ENCODE data around the gene TLR9.

TLR9 gene

DNA sequence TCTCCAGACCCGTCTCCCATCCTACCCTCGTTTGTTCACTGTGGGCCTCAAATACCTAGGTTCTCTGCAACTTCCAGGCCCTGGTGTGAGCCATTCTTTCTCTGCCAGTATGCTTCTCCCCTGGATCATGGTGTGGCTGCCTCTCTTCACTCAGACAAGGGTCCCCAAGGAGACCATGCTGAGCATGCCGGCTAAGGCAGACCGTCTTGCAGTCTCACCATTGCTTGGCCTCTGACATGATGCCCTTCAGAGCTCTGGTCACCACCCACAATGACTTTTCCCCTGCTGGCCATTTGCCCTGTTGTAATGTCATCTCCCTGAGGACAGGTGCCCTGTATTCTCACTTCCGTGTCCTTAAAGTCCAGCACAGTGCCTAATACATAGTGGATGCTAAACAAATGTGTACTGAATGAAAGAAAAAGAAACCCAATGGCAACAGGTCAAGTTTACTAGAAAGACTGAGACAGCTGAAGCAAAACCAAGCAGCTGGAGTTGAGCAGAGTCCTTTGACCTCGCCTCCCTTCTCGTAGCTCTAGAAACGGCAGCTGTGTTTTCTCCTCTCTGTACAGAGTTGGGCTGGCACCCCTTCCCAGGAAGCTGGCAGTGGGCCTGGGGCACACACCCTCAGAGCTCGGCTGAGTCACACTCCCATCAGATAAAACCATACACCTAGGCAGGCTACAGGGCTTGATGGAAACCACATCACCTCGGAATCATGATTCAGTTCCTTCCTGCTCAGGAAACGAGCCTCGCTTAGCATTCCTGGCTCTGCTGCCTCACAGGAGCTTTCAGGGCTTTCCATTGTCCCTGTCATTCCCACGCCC is 8.6 kb downstream of the TLR9 start:
- DNase-seq: peak; percentile 51

DNA sequence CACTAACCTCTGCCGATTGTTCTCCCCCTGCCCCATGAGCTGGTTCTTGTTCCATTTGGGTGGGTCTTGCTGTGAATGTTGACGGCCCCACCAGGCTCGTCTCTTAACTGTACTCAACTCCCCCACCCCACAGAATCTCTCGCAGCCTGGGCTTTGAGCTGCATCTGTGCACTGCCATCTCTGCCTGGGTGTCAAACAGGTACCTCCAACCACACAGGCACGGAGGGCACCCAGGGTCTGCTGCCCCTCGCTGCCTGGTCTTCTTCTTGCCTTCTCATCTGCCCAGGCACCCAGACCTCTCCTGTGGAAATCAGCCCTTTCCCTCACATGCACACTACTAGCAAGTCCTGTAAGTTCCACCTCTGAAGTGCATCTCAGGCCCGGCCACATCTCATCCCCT is 10.1 kb downstream of the TLR9 start:
- no peak for DNase-seq

DNA sequence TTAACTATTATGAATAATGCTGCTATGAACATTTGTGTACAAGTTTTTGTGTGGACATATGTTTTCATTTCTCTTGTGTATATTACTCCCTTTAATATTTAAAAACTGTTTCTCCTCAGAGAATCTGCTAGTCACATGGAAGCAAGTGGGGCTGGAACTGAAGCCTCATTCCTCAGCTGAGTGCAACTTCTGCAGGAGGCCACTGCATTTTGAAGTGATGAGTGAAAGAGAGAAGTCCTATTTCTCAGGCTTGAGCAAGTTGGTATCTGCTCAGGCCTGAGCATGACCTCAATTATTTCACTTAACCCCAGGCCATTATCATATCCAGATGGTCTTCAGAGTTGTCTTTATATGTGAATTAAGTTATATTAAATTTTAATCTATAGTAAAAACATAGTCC is 11.5 kb downstream of the TLR9 start:
- no peak for DNase-seq

DNA sequence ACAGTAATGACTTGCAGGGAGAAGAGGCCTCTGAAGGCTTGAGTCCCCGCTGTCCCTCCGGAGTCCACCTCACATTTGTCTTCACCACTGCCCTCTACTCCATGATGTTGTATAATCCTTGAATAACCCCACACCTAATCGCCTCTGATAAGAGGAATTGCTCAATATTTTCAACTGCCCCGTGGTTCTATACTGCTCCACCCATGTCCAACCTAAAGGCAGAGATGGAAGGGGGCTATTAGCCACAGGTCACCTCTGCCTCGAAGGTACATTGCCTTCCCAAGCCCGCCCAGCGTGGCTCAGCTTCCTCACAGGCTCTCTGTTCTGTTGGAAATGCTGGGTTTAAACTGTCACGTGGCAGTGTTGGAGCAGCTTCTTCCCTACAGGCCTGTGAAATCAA is 12.4 kb downstream of the TLR9 start:
- no peak for DNase-seq

DNA sequence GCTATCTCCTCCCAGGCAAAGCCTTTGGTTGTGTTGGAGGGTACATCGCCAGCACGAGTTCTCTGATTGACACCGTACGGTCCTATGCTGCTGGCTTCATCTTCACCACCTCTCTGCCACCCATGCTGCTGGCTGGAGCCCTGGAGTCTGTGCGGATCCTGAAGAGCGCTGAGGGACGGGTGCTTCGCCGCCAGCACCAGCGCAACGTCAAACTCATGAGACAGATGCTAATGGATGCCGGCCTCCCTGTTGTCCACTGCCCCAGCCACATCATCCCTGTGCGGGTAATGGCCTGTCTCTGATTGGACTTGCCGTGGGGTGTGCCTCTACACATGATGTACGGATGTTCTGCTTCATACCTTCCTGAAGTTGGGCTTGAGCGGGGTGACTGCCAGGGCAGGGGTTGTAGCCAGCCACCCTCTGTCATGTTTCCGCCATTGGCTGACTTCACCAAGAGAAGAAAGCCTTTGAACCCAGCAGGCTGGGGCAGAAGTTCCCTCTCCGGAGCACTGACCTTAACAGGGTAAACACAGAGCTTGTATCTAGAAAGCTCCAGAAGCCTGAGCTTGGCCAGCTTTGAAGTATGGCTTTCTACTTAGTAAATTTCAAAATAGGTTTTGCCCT is 14.1 kb downstream of the TLR9 start:
- no peak for DNase-seq

DNA sequence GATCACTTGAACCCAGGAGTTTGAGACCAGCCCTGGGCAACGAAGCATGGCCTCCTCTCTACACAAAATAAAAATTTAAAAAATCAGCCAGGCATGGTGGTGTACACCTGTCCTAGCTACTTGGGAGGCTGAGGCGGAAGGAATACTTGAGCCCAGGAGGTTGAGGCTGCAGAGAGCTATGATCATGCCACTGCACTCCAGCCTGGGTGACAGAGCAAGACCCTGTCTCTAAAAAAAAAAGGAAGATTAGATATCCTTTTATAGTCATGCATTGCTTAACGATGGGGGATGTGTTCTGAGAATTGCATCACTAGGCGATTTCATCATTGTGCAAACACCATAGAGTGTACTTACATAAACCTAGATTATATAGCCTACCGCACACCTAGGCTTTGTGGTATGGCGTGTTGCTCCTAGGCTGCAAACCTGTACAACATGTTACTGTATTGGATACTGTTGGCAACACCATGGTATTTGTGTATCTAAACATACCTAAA is 14.8 kb downstream of the TLR9 start:
- DNase-seq: no peak

GRCh38 chr3:52210037-52210436 is 15.4 kb downstream of the TLR9 start:
- DNase-seq: no peak

- DNase-seq: no peak
Observed at GRCh38 chr3:52208556-52208955, 16.9 kb downstream of the TLR9 start.

GRCh38 chr3:52205727-52206372 is 19.6 kb downstream of the TLR9 start:
- DNase-seq: no peak

DNA sequence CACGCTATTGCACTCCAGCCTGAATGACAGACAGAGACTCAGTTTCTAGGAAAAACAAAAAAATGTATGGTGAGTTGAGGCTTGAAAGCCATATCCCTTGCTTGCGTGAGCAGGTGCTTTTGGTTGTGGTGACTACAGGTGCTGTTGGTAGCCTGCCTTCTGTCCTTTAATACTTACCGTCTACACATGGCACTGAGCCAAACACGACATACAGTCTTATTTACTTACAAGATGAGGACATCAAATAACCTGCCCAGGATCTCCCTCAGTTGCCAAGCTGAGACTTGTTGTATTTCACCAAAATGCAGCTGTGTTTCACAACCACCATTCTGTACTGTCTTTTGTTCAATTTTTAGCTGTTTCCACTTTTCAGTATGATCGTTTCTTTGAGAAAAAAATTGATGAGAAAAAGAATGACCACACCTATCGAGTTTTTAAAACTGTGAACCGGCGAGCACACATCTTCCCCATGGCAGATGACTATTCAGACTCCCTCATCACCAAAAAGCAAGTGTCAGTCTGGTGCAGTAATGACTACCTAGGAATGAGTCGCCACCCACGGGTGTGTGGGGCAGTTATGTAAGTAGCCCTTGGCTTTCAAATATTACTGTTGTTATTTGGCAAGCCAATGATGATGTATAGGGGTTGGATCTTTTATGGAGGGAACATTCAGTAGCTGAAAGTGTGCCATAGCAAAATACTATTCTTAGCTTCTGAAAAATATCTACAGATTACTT is 20.9 kb downstream of the TLR9 start:
- peak; percentile 46 for DNase-seq

GRCh38 chr3:52203701-52204100 is 21.7 kb downstream of the TLR9 start:
- no peak for DNase-seq

DNA sequence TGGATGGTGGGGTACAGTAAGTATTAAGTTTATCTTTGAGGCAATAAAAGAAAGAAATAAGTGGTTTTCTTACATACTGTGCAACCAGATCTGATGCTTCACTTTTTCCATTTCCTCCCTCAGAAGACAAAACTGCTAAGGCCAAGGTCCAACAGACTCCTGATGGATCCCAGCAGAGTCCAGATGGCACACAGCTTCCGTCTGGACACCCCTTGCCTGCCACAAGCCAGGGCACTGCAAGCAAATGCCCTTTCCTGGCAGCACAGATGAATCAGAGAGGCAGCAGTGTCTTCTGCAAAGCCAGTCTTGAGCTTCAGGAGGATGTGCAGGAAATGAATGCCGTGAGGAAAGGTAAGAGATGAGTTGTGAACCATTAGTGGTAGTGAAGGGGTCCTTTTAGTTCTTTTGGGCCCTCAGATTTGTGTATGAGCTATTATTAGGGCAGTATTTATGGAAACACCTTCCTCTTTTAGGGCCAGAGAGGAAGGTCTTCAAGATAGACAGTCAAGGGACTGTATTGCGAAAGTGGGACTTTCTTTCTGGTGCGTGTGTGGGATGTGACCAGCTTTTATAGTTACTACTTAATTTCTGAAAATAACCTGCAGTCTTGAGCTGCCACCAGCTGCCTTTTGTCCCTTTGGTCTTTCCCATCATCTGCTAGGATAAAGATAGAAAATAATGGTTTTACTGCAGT is 22.9 kb downstream of the TLR9 start:
- DNase-seq: no peak

DNA sequence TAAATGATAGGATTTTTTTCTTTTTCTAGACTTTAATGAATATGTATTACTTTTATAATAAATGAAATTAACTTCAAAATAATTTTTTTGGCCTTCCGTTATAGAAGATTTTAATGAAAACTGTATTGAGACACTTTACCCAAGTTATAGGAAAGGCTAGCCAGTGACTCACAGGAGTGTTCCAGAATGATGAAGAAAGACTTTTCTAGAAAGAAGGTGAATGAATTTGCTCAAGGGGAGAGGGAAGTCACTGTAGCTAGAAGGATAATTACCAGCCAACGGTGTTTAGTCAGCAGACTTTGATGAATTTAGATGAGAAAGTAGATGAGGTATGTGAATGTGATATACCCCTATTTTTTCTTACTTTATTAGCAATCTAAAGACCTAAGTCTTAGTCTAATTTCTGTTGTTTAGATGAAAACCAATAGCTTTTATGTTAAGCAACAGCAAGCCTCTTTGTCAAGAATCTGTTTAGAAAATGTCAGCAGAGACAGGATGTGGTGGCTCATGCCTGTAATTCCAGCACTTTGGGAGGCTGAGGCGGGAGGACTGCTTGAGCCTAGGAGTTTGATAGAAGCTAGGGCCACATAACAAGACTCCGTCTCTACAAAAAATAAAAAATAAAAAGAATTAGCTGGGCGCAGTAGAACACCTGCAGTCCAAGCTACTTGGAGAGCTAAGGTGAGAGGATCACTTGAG is 24.3 kb downstream of the TLR9 start:
- no peak for DNase-seq

- no peak for DNase-seq
Observed at GRCh38 chr3:52198643-52199608, 26.5 kb downstream of the TLR9 start.

DNA sequence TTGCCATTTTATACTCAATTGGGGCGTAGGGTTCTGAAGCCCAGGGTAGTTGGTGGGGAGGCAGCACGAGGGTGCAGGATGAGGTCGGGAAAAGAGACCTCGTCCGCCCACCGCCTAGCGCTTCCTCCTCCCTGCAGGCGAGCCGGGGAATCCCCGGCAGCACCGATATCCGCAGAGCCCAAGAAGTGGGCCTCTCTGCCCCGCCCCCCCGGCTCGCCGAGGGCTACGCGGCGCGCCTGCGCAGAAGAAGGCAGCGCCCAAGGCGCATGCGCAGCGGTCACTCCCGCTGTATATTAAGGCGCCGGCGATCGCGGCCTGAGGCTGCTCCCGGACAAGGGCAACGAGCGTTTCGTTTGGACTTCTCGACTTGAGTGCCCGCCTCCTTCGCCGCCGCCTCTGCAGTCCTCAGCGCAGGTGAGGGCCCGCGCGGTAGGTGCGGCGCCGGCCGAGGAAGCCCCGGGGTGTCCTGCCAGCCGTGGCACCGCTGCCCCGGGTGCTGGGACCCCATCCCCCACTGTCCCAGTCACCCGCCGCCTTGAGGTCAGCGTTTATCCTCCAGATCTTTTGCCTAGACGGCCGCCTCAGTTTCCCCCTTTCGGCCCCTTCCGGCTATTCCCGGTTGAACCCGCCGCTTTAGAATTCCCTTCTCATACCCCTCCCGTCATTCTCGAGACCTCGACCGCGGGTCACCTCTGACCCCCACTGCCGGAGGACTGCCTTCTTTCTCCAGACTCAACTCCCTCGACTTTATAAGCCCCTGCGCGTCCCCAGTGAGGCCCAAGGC is 27.4 kb downstream of the TLR9 start, which contains the start of gene ALAS1:
Gene ALAS1 (plus strand): TSS at position 319 of the 784 bp plus-strand sequence. CDS start 1,082 bp downstream, outside the sequence.
- peak; percentile 67 for DNase-seq

GRCh38 chr3:52197499-52197841 is 28.0 kb downstream of the TLR9 start:
- DNase-seq: no peak

DNA sequence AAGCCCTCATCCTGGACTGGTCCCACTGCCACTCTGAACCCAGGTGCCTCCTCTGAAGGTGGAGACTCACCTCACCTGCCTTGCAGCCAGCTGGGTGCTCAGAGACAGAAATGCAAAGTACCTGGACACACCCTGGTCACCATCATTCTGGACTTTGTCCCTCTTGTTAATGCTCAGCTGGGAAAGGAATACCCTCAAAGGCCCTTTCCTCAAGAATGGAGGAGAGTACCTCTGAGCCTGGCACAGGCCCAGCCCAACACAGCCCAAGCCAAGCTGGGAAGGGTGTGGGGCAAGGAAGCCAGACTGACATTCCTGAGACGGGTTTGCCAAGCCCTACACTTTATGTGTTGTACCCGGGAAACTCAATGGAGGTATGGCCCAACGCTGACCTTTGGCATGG is 28.5 kb downstream of the TLR9 start:
- no peak for DNase-seq

- no peak for DNase-seq
Observed at GRCh38 chr3:52195823-52196331, 29.6 kb downstream of the TLR9 start.

DNA sequence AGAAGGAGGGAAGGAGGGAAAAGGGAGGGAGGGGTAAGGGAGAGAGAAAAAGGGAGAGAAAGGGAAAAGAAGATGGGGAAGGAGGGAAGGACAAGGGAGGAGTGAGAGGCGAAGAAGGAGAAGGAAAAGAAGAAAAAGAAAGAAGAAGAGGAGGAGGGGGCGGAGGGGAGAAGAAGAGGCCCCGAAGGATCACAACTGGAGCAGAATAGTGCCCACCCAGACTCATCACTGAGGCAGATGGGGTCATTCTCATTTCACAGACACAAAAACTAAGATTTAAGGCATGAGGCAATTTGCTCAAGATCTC is 30.2 kb downstream of the TLR9 start:
- no peak for DNase-seq
